Neural progenitor cell (in vitro differentiated cells): ENCODE measurements around the gene MPV17L2. TPM values are rescaled to one million over a fixed set of nuclear protein-coding genes. Genes with fewer than 3 reads are reported as not detected.

Source experiments
- DNase-seq: peaks from one replicate; pipeline ENCODE4 v3.0.0-alpha.2; 2016; ENCODE audit warnings: low spot score
- H2AFZ ChIP-seq: fragments of 200-600 bp; sonication (generic); replicated peaks from 2 replicates; pipeline ENCODE4 v1.6.1; 2016; ENCODE audit warnings: antibody characterized with exemption
- H3F3A ChIP-seq: fragments of 200-600 bp; sonication (generic); 2 replicates; pipeline ENCODE4 v1.6.1; 2016; ENCODE audit warnings: antibody characterized with exemption, low read depth
- H3K27ac ChIP-seq: fragments of 200-600 bp; sonication (generic); 2 replicates; pipeline ENCODE4 v1.5.1; 2016; ENCODE audit warnings: mild to moderate bottlenecking
- H3K27me3 ChIP-seq: fragments of 200-600 bp; sonication (generic); 2 replicates; pipeline ENCODE4 v1.6.1; 2016; ENCODE audit warnings: mild to moderate bottlenecking, moderate library complexity
- H3K36me3 ChIP-seq: fragments of 200-600 bp; sonication (generic); 2 replicates; pipeline ENCODE4 v1.5.1; 2016
- H3K4me1 ChIP-seq: fragments of 200-600 bp; sonication (generic); 2 replicates; pipeline ENCODE4 v1.6.1; 2016; ENCODE audit warnings: mixed run types
- H3K4me2 ChIP-seq: fragments of 200-600 bp; sonication (generic); 2 replicates; pipeline ENCODE4 v1.6.1; 2016
- H3K4me3 ChIP-seq: fragments of 200-600 bp; sonication (generic); 2 replicates; pipeline ENCODE4 v1.5.1; 2016
- H3K79me2 ChIP-seq: fragments of 200-600 bp; sonication (generic); 2 replicates; pipeline ENCODE4 v1.6.1; 2016; ENCODE audit warnings: low read depth
- H3K9ac ChIP-seq: fragments of 200-600 bp; sonication (generic); 2 replicates; pipeline ENCODE4 v1.6.1; 2016
- H3K9me3 ChIP-seq: fragments of 200-600 bp; sonication (generic); 2 replicates; pipeline ENCODE4 v1.5.1; 2016; ENCODE audit warnings: low read depth
- H4K20me1 ChIP-seq: fragments of 200-600 bp; sonication (generic); 2 replicates; pipeline ENCODE4 v1.6.1; 2016; ENCODE audit warnings: low read depth
- H3K27ac Mint-ChIP-seq: 3 replicates; pipeline ENCODE4 v1.8.0; 2021; ENCODE audit warnings: mixed read lengths
- H3K27me3 Mint-ChIP-seq: 2 replicates; pipeline ENCODE4 v1.8.0; 2022; ENCODE audit warnings: low read depth, mild to moderate bottlenecking, inconsistent platforms, moderate library complexity, mixed read lengths; ENCODE audit not compliant: insufficient read depth
- H3K36me3 Mint-ChIP-seq: 3 replicates; pipeline ENCODE4 v1.8.0; 2021; ENCODE audit warnings: mixed read lengths
- H3K4me1 Mint-ChIP-seq: 3 replicates; pipeline ENCODE4 v1.8.0; 2021; ENCODE audit warnings: mixed read lengths
- H3K4me3 Mint-ChIP-seq: 3 replicates; pipeline ENCODE4 v1.8.0; 2021; ENCODE audit warnings: mild to moderate bottlenecking, moderate library complexity, mixed read lengths
- H3K9me3 Mint-ChIP-seq: 3 replicates; pipeline ENCODE4 v1.8.0; 2020; ENCODE audit warnings: mixed read lengths
- EZH2 ChIP-seq: fragments of 200-600 bp; sonication (generic); IDR thresholded peaks from 2 replicates; pipeline ENCODE4 v1.6.1; 2017; ENCODE audit warnings: antibody characterized with exemption, mild to moderate bottlenecking, moderate library complexity
- EZH2phosphoT487 ChIP-seq: fragments of 200-600 bp; sonication (generic); IDR thresholded peaks from 2 replicates; pipeline ENCODE4 v1.6.1; 2017; ENCODE audit warnings: antibody characterized with exemption
- total RNA-seq: library from RNA; depleted of rRNA; stranded (reverse); fragments of >200 nt; gene quantifications from 2 replicates; pipeline ENCODE4 v1.2.3, GENCODE V29; 2015; ENCODE audit warnings: low replicate concordance
- TF ChIP-seq, protein P1 (sequence below): fragments of 200-600 bp; sonication (generic); IDR thresholded peaks from 2 replicates; pipeline ENCODE4 v1.5.1; 2017; ENCODE audit warnings: antibody characterized with exemption, mild to moderate bottlenecking

MPV17L2 gene
- total RNA-seq, 1 donor from 2014 or later: 28.1 TPM

DNA sequence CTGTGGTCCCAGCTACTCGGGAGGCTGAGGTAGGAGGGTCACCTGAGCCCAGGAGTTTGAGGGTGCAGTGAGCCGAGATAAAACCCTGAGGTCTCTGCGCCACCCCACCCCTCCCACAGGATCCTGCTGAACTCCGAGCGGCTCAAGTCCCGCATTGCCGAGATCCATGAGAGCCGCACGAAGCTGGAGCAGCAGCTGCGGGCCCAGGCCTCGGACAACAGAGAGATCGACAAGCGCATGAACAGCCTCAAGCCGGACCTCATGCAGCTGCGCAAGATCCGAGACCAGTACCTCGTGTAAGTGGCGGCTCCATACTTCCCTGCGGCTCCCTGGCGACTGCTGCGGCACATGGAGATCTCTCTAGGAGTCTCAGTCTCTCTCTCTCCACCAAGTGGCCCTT lies 26.0 kb upstream of the MPV17L2 start:
- H3K4me1 ChIP-seq: no peaks in the 10 kb centered on the region
- no peaks in the 10 kb centered on the region for H3K79me2 ChIP-seq
- Mint-ChIP-seq H3K4me3 (no peak overlapping the region), H3K27me3 (peaks cover 6% of the 10 kb centered on the region), H3K27ac (no peak overlapping the region), H3K4me1 (peaks cover 3% of the 10 kb centered on the region), H3K9me3 (no peaks in the 10 kb centered on the region), H3K36me3 (peaks cover 13% of the 10 kb centered on the region)
- H3K9me3 ChIP-seq: no peaks in the 10 kb centered on the region
- DNase-seq: no peak
- H4K20me1 ChIP-seq: peaks cover 3% of the 10 kb centered on the region
- H3F3A ChIP-seq: no peaks in the 10 kb centered on the region
- H3K27me3 ChIP-seq: no peaks in the 10 kb centered on the region
- no peak overlapping the region for H3K4me2 ChIP-seq
- H3K9ac ChIP-seq: no peak overlapping the region
- TF ChIP-seq EZH2 (no peak), EZH2phosphoT487 (no peak)
- TF ChIP-seq, protein P1, sequence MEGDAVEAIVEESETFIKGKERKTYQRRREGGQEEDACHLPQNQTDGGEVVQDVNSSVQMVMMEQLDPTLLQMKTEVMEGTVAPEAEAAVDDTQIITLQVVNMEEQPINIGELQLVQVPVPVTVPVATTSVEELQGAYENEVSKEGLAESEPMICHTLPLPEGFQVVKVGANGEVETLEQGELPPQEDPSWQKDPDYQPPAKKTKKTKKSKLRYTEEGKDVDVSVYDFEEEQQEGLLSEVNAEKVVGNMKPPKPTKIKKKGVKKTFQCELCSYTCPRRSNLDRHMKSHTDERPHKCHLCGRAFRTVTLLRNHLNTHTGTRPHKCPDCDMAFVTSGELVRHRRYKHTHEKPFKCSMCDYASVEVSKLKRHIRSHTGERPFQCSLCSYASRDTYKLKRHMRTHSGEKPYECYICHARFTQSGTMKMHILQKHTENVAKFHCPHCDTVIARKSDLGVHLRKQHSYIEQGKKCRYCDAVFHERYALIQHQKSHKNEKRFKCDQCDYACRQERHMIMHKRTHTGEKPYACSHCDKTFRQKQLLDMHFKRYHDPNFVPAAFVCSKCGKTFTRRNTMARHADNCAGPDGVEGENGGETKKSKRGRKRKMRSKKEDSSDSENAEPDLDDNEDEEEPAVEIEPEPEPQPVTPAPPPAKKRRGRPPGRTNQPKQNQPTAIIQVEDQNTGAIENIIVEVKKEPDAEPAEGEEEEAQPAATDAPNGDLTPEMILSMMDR: no peak
- no peak overlapping the region for H3K4me3 ChIP-seq
- no peaks in the 10 kb centered on the region for H3K36me3 ChIP-seq
- no peak overlapping the region for H3K27ac ChIP-seq
- H2AFZ ChIP-seq: no peak overlapping the region

- no peaks in the 10 kb centered on the region for H3K9me3 ChIP-seq
- Mint-ChIP-seq H3K4me1 (peaks cover 3% of the 10 kb centered on the region), H3K4me3 (no peak overlapping the region), H3K36me3 (peaks cover 12% of the 10 kb centered on the region), H3K27me3 (peaks cover 11% of the 10 kb centered on the region), H3K27ac (no peak overlapping the region), H3K9me3 (no peaks in the 10 kb centered on the region)
- TF ChIP-seq, protein P1: peak; percentile 72
- TF ChIP-seq EZH2phosphoT487: no peak
- H3K4me3 ChIP-seq: no peak overlapping the region
- H3K27me3 ChIP-seq: peaks cover 2% of the 10 kb centered on the region
- peaks cover 4% of the 10 kb centered on the region for H3F3A ChIP-seq
- H4K20me1 ChIP-seq: no peaks in the 10 kb centered on the region
- no peaks in the 10 kb centered on the region for H3K36me3 ChIP-seq
- H3K4me2 ChIP-seq: no peak overlapping the region
- peak; percentile 67 for DNase-seq
- no peak overlapping the region for H3K9ac ChIP-seq
- H3K27ac ChIP-seq: no peak overlapping the region
- no peak overlapping the region for H2AFZ ChIP-seq
- H3K4me1 ChIP-seq: no peaks in the 10 kb centered on the region
- H3K79me2 ChIP-seq: no peaks in the 10 kb centered on the region
Measured at GRCh38 chr19:18167975-18168645, 24.9 kb upstream of the MPV17L2 start.

GRCh38 chr19:18168673-18169381 lies 24.2 kb upstream of the MPV17L2 start:
- H3K4me3 ChIP-seq: no peak overlapping the region
- H2AFZ ChIP-seq: no peak overlapping the region
- Mint-ChIP-seq H3K4me3 (no peak overlapping the region), H3K9me3 (no peaks in the 10 kb centered on the region), H3K27me3 (peaks cover 15% of the 10 kb centered on the region), H3K36me3 (peaks cover 9% of the 10 kb centered on the region), H3K4me1 (peaks cover 3% of the 10 kb centered on the region), H3K27ac (no peak overlapping the region)
- H3K9me3 ChIP-seq: no peaks in the 10 kb centered on the region
- H3K27ac ChIP-seq: no peak overlapping the region
- TF ChIP-seq, protein P1: no peak
- TF ChIP-seq EZH2phosphoT487 (no peak), EZH2 (no peak)
- peaks cover 9% of the 10 kb centered on the region for H3K27me3 ChIP-seq
- peaks cover 11% of the 10 kb centered on the region for H3F3A ChIP-seq
- H4K20me1 ChIP-seq: no peaks in the 10 kb centered on the region
- no peak for DNase-seq
- no peak overlapping the region for H3K4me2 ChIP-seq
- H3K9ac ChIP-seq: no peak overlapping the region
- H3K36me3 ChIP-seq: no peaks in the 10 kb centered on the region
- H3K4me1 ChIP-seq: no peaks in the 10 kb centered on the region
- no peaks in the 10 kb centered on the region for H3K79me2 ChIP-seq
